Esophagus (tissue), 2 donors: ENCODE results near the gene SLC12A8. TPM values are rescaled to one million over a fixed set of nuclear protein-coding genes. Genes with fewer than 3 reads are reported as not detected.
"Not testable (repeated sequence)": the region's sequence is repeated elsewhere in the genome, so short reads cannot be mapped to it uniquely, and the experiment has no call there.

Experiments
- H3K27ac ChIP-seq, 2 donors: one replicate each; pipeline ENCODE4 v1.5.1; 2013; ENCODE audit warnings: low read depth in 2 of 2, mild to moderate bottlenecking in 2 of 2, inconsistent platforms in 1 of 2, low read length in 1 of 2, moderate library complexity in 1 of 2
- H3K27me3 ChIP-seq, 2 donors: one replicate each; pipeline ENCODE4 v1.6.1; 2013; ENCODE audit warnings: low read length in 2 of 2, control low read depth in 1 of 2, mild to moderate bottlenecking in 1 of 2; ENCODE audit not compliant: insufficient read depth in 2 of 2, control insufficient read depth in 1 of 2
- H3K36me3 ChIP-seq, 2 donors: one replicate each; pipeline ENCODE4 v1.6.1; 2013; ENCODE audit warnings: low read length in 1 of 2; ENCODE audit not compliant: control insufficient read depth in 2 of 2, insufficient read depth in 2 of 2
- H3K4me1 ChIP-seq, 2 donors: one replicate each; pipeline ENCODE4 v1.6.1; 2013; ENCODE audit warnings: low read length in 1 of 2; ENCODE audit not compliant: control insufficient read depth in 2 of 2, insufficient read depth in 2 of 2
- H3K4me3 ChIP-seq, 2 donors: one replicate each; pipeline ENCODE4 v1.5.1; 2013; ENCODE audit warnings: low read length in 2 of 2, mild to moderate bottlenecking in 2 of 2, low read depth in 1 of 2, moderate library complexity in 1 of 2
- H3K9me3 ChIP-seq, 2 donors: one replicate each; pipeline ENCODE4 v1.6.1; 2013; ENCODE audit warnings: mild to moderate bottlenecking in 2 of 2, low read depth in 1 of 2, low read length in 1 of 2, moderate library complexity in 1 of 2; ENCODE audit not compliant: control insufficient read depth in 2 of 2, insufficient read depth in 1 of 2
- WGBS, 2 donors: extraction: QIAGEN DNeasy Blood & Tissue Kit; methylation state at CpG; one replicate each; pipeline ENCODE4 v1.1.7; 2013; 5-methylcytosine and 5-hydroxymethylcytosine counted together
- polyA plus RNA-seq, 2 donors: library from polyadenylated mRNA; stranded (reverse); fragments of 200-250 nt; gene quantifications; one replicate each; pipeline ENCODE4 v1.2.3, GENCODE V29; 2013
- donor health status: healthy with polysubstance abuse.
- donor health status: Bipolar disorder and iron deficiency.

Gene SLC12A8
- polyA plus RNA-seq, 2 donors = 2.7 TPM

- no peaks in the 10 kb centered on the region for H3K36me3 ChIP-seq
- 84 to 93% methylated on average over 1 of the region's 1 CpG for WGBS, 2 donors
- H3K27me3 ChIP-seq = no peaks in the 10 kb centered on the region
- H3K27ac ChIP-seq = no peak overlapping the region
- peaks cover 5 to 7% of the 10 kb centered on the region in 2 donors for H3K4me1 ChIP-seq
- no peaks in the 10 kb centered on the region for H3K9me3 ChIP-seq
- H3K4me3 ChIP-seq = no peak overlapping the region
Measured at GRCh38 chr3:125103406-125103805, 109.1 kb downstream of the SLC12A8 start.

- H3K36me3 ChIP-seq = no peaks in the 10 kb centered on the region
- H3K9me3 ChIP-seq = no peaks in the 10 kb centered on the region
- peaks cover 1 to 2% of the 10 kb centered on the region in 2 donors for H3K4me1 ChIP-seq
- 88% methylated on average over 6 of the region's 6 CpGs for WGBS, 2 donors
- H3K27ac ChIP-seq = no peak overlapping the region
- H3K27me3 ChIP-seq = no peaks in the 10 kb centered on the region
- no peak overlapping the region for H3K4me3 ChIP-seq
Measured at GRCh38 chr3:125102470-125102869, 110.1 kb downstream of the SLC12A8 start.

GRCh38 chr3:125098611-125099291 is 113.8 kb downstream of the SLC12A8 start:
- no peak overlapping the region for H3K4me3 ChIP-seq
- WGBS, 2 donors = 80 to 84% methylated on average over 4 of the region's 4 CpGs
- H3K9me3 ChIP-seq = no peaks in the 10 kb centered on the region
- H3K27me3 ChIP-seq = no peaks in the 10 kb centered on the region
- no peaks in the 10 kb centered on the region for H3K4me1 ChIP-seq
- H3K36me3 ChIP-seq = no peaks in the 10 kb centered on the region
- no peak overlapping the region for H3K27ac ChIP-seq

- Histone ChIP-seq H3K4me1 (no peaks in the 10 kb centered on the region), H3K27ac (no peak overlapping the region), H3K4me3 (no peak overlapping the region), H3K9me3 (no peaks in the 10 kb centered on the region), H3K36me3 (no peaks in the 10 kb centered on the region), H3K27me3 (no peaks in the 10 kb centered on the region)
Measured at GRCh38 chr3:125090649-125091048, 121.9 kb downstream of the SLC12A8 start.

- H3K4me1 ChIP-seq = no peaks in the 10 kb centered on the region
- H3K36me3 ChIP-seq = no peaks in the 10 kb centered on the region
- no peaks in the 10 kb centered on the region for H3K27me3 ChIP-seq
- H3K9me3 ChIP-seq = no peaks in the 10 kb centered on the region
- 73 to 82% methylated on average over 6 of the region's 6 CpGs for WGBS, 2 donors
- H3K4me3 ChIP-seq = no peak overlapping the region
- no peak overlapping the region for H3K27ac ChIP-seq
Measured at GRCh38 chr3:125087768-125088391, 124.7 kb downstream of the SLC12A8 start.

- Histone ChIP-seq H3K27me3 (no peaks in the 10 kb centered on the region), H3K4me1 (no peaks in the 10 kb centered on the region), H3K9me3 (no peaks in the 10 kb centered on the region), H3K36me3 (no peaks in the 10 kb centered on the region), H3K27ac (no peak overlapping the region), H3K4me3 (no peak overlapping the region)
Measured at GRCh38 chr3:125085166-125085565, 127.4 kb downstream of the SLC12A8 start.

- no peaks in the 10 kb centered on the region for H3K36me3 ChIP-seq
- H3K9me3 ChIP-seq = no peaks in the 10 kb centered on the region
- no peak overlapping the region for H3K27ac ChIP-seq
- H3K27me3 ChIP-seq = no peaks in the 10 kb centered on the region
- no peak overlapping the region for H3K4me3 ChIP-seq
- no peaks in the 10 kb centered on the region for H3K4me1 ChIP-seq
- WGBS, 2 donors = 80 to 85% methylated on average over 10 of the region's 10 CpGs
Measured at GRCh38 chr3:125083776-125084175, 128.8 kb downstream of the SLC12A8 start.

- H3K4me1 ChIP-seq, H3K4me3 ChIP-seq, H3K9me3 ChIP-seq, H3K27me3 ChIP-seq, H3K27ac ChIP-seq, H3K36me3 ChIP-seq: not testable (repeated sequence)
- WGBS, 2 donors = 67 to 84% methylated on average over 4 of the region's 4 CpGs
Measured at GRCh38 chr3:125082339-125082738, 130.2 kb downstream of the SLC12A8 start.

GRCh38 chr3:125080077-125080476 is 132.5 kb downstream of the SLC12A8 start:
- no peaks in the 10 kb centered on the region for H3K4me1 ChIP-seq
- H3K27me3 ChIP-seq = no peaks in the 10 kb centered on the region
- no peak overlapping the region for H3K4me3 ChIP-seq
- 93 to 95% methylated on average over 1 of the region's 1 CpG for WGBS, 2 donors
- H3K27ac ChIP-seq = no peak overlapping the region
- H3K36me3 ChIP-seq = no peaks in the 10 kb centered on the region
- H3K9me3 ChIP-seq = no peaks in the 10 kb centered on the region

GRCh38 chr3:125079675-125080045 is 132.9 kb downstream of the SLC12A8 start:
- no peaks in the 10 kb centered on the region for H3K9me3 ChIP-seq
- no peaks in the 10 kb centered on the region for H3K27me3 ChIP-seq
- no peaks in the 10 kb centered on the region for H3K36me3 ChIP-seq

More at GRCh38 chr3:125079675-125080045, 132.9 kb downstream of the SLC12A8 start:
- no peak overlapping the region for H3K4me3 ChIP-seq
- 56 to 64% methylated on average over 1 of the region's 1 CpG for WGBS, 2 donors
- H3K4me1 ChIP-seq = no peaks in the 10 kb centered on the region
- H3K27ac ChIP-seq = no peak overlapping the region
